HEK293 (cell line): ENCODE results near the gene RAD51AP1.

Experiments
- SP2 ChIP-seq: fragments of 450-650 bp; formaldehyde crosslinking; IDR thresholded peaks from 2 replicates; pipeline ENCODE4 v1.5.1; 2016; ENCODE audit warnings: missing biosample characterization, missing genetic modification characterization
- TCF7L2 ChIP-seq: IDR thresholded peaks from 2 replicates; pipeline ENCODE4 v1.6.1; 2011; ENCODE audit warnings: low read depth, mild to moderate bottlenecking, inconsistent platforms, low read length, moderate library complexity, borderline replicate concordance
- ZNF223 ChIP-seq: fragments of 450-650 bp; formaldehyde crosslinking; IDR thresholded peaks from 2 replicates; pipeline ENCODE4 v1.5.1; 2016; ENCODE audit warnings: missing biosample characterization, missing genetic modification characterization
- ZNF488 ChIP-seq: fragments of 450-650 bp; formaldehyde crosslinking; IDR thresholded peaks from 2 replicates; pipeline ENCODE4 v1.5.1; 2016; ENCODE audit warnings: missing biosample characterization, missing genetic modification characterization
- ZSCAN5A ChIP-seq: fragments of 450-650 bp; formaldehyde crosslinking; IDR thresholded peaks from 2 replicates; pipeline ENCODE4 v1.5.1; 2016; ENCODE audit warnings: missing biosample characterization, missing genetic modification characterization
- TF ChIP-seq, protein P1 (sequence below): fragments of 450-650 bp; formaldehyde crosslinking; IDR thresholded peaks from 2 replicates; pipeline ENCODE4 v1.5.1; 2016; ENCODE audit warnings: missing biosample characterization, missing genetic modification characterization

DNA sequence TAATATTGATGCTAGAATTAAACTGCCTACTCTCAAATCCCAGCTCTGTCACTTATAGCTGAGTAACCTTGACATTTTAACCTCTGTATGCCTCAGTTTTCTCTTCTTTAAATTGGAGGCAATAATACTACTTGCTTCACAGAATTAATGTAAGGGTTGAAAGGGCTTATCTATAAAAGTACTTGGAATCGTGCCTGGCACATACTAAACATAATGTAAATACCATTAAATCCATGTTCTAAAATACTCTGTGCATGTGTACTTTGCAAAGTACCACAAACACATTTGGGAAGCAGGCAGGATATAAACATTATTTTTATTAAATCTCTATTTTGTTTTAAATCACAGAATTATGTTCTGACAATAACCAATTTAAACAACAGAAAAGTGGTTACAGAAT lies 65.3 kb downstream of the RAD51AP1 start:
- TF ChIP-seq ZNF223 (no peak), SP2 (tag by site-specific recombination) (no peak), ZSCAN5A (tag by site-specific recombination) (no peak), TCF7L2 (no peak), ZNF488 (tag by site-specific recombination) (no peak)
- TF ChIP-seq, protein P1, sequence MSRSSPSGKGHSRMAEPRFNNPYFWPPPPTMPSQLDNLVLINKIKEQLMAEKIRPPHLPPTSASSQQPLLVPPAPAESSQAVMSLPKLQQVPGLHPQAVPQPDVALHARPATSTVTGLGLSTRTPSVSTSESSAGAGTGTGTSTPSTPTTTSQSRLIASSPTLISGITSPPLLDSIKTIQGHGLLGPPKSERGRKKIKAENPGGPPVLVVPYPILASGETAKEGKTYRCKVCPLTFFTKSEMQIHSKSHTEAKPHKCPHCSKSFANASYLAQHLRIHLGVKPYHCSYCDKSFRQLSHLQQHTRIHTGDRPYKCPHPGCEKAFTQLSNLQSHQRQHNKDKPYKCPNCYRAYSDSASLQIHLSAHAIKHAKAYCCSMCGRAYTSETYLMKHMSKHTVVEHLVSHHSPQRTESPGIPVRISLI (tag by site-specific recombination) = no peak
